Measurements from ENCODE around the gene TFCP2. TPM values are rescaled to one million over a fixed set of nuclear protein-coding genes. Genes with fewer than 3 reads are reported as not detected.

Gene TFCP2
- total and polyA plus RNA-seq, 12 donors = 8.7 to 30.9 (median 24.1) TPM

DNA sequence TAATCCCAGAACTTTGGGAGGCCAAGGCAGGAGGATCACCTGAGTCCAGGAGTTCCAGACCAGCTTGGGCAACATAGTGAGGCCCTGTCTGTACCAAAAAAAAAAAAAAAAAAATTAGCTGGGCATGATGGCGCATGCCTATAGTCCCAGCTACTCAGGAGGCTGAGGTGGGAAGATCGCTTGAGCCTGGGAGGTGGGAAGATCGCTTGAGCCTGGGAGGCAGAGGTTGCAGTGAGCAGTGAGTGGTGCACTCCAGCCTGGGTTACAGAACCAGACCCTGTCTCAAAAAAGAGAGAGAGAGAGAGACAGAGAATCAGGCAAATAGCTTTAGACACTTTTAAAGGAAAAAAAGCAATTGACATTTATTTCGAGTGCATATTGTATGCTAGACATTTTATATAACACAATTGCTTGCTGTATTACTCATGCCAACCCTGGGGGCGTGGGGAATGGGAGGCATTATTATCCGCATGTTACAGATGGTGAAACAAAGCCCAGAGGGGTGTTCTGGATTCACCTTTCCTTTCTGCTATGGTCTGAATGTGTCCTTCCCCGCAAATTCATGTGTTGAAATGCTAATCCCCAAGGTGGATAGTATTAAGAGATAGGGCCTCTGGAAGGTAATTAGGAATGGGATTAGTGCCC lies 35.2 kb upstream of the TFCP2 start:
- ATAC-seq (no peak), DNase-seq (no peak)
- no peak overlapping the region for H3K27ac ChIP-seq
- WGBS, 2 donors = 90 to 95% methylated on average over 7 of the region's 7 CpGs
- H3K4me3 ChIP-seq = no peak overlapping the region
- H3K4me1 ChIP-seq = no peaks in the 10 kb centered on the region
- no peaks in the 10 kb centered on the region for H3K27me3 ChIP-seq
- intact Hi-C loops (cut with DNase I) = no loop called here
- no peaks in the 10 kb centered on the region for H3K9me3 ChIP-seq
- TF ChIP-seq, protein P1, sequence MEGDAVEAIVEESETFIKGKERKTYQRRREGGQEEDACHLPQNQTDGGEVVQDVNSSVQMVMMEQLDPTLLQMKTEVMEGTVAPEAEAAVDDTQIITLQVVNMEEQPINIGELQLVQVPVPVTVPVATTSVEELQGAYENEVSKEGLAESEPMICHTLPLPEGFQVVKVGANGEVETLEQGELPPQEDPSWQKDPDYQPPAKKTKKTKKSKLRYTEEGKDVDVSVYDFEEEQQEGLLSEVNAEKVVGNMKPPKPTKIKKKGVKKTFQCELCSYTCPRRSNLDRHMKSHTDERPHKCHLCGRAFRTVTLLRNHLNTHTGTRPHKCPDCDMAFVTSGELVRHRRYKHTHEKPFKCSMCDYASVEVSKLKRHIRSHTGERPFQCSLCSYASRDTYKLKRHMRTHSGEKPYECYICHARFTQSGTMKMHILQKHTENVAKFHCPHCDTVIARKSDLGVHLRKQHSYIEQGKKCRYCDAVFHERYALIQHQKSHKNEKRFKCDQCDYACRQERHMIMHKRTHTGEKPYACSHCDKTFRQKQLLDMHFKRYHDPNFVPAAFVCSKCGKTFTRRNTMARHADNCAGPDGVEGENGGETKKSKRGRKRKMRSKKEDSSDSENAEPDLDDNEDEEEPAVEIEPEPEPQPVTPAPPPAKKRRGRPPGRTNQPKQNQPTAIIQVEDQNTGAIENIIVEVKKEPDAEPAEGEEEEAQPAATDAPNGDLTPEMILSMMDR (IDR thresholded peaks at IDR 0.05) = no peak
- H3K36me3 ChIP-seq = peaks cover 0 to 39% (median 0%) of the 10 kb centered on the region in 9 donors

DNA sequence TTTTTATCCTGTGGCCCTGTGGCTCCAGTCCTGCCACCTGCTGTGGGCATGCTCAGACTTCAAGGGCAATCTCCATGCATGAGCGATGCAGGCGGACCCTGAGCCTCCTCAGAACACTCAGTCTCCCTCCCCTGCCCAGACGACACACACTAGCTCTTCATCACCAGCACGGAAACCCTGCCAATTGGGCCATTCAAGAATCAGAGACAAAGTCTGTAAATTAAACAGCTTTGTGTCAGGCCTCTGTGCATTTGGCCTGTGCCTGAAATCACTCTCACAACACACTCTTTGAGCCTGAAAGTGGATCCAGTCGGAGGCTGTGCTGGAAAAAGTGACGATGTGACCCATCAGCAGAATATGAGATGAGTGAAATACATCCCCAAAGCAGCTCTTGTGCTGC lies 32.4 kb upstream of the TFCP2 start:
- Histone ChIP-seq H3K36me3 (peaks cover 0 to 53% (median 0%) of the 10 kb centered on the region in 9 donors), H3K9me3 (no peaks in the 10 kb centered on the region), H3K4me3 (no peak overlapping the region), H3K4me1 (no peaks in the 10 kb centered on the region), H3K27ac (no peak overlapping the region), H3K27me3 (no peaks in the 10 kb centered on the region)
- ATAC-seq (no peak), DNase-seq (no peak)
- intact Hi-C loops (cut with DNase I) = no loop called here
- WGBS, 2 donors = 96 to 99% methylated on average over 6 of the region's 6 CpGs
- TF ChIP-seq, protein P1 (IDR thresholded peaks at IDR 0.05) = no peak

DNA sequence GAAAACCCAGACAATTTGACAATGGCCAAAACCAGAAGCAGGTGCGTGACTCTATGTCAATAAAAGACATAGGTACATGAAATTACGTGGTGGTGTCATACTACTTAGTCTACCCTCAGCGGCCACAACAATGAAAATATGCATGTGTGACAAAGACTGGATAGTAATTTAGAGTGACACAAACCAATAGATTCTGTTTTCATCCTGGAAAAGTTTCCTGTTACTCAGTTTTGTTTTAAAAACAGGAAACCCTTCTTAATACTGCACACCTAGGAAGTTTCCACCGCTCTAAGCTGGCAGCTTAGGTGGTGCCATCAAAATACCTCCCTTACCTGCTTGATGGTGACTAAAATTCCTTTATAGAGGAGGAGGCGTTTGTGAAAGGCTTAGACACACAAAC lies 29.8 kb upstream of the TFCP2 start:
- H3K4me3 ChIP-seq = no peak overlapping the region
- DNase-seq (no peak), ATAC-seq (no peak)
- H3K9me3 ChIP-seq = no peaks in the 10 kb centered on the region
- H3K27me3 ChIP-seq = no peaks in the 10 kb centered on the region
- WGBS, 2 donors = 94 to 95% methylated on average over 5 of the region's 5 CpGs
- intact Hi-C loops (cut with DNase I) = no loop called here
- TF ChIP-seq, protein P1 (IDR thresholded peaks at IDR 0.05) = no peak
- H3K36me3 ChIP-seq = peaks cover 0 to 67% (median 0%) of the 10 kb centered on the region in 9 donors
- H3K27ac ChIP-seq = no peak overlapping the region
- peaks cover 0 to 6% (median 0%) of the 10 kb centered on the region in 9 donors for H3K4me1 ChIP-seq

DNA sequence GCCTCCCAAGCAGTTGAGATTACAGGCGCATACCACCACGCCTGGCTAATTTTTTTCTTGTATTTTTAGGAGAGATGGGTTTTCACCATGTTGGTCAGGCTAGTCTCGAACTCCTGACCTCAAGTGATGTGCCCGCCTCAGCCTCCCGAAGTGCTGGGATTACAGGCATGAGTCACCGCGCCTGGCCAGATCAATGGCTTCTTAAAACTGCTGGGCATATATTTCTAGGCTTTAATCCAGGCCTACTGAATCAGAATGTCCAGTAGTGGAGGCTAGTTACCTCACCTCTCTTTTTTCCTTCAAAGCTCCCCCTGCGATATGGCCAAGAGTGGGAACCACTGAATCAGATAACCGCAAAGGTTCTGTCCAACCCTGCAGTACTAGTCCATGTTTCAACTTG lies 27.9 kb upstream of the TFCP2 start:
- WGBS, 2 donors = 94% methylated on average over 9 of the region's 9 CpGs
- no peak for DNase-seq
- Histone ChIP-seq H3K27ac (no peak overlapping the region), H3K4me1 (peaks cover 0 to 6% (median 0%) of the 10 kb centered on the region in 9 donors), H3K9me3 (no peaks in the 10 kb centered on the region), H3K4me3 (no peak overlapping the region), H3K36me3 (peaks cover 0 to 61% (median 0%) of the 10 kb centered on the region in 9 donors), H3K27me3 (no peaks in the 10 kb centered on the region)
- intact Hi-C loops (cut with DNase I) = no loop called here
- ATAC-seq = no peak
- TF ChIP-seq, protein P1 (IDR thresholded peaks at IDR 0.05) = no peak

All from heart right ventricle (tissue), 16 donors.